Mesothelial cell of epicardium (in vitro differentiated cells): Measurements from ENCODE around the gene ITGA6. TPM values are rescaled to one million over a fixed set of nuclear protein-coding genes. Genes with fewer than 3 reads are reported as not detected.
"Not testable (repeated sequence)": the region's sequence is repeated elsewhere in the genome, so short reads cannot be mapped to it uniquely, and the experiment has no call there.

Experiments used
- DNase-seq, 2 experiments: peaks; one replicate each; pipeline ENCODE4 v3.0.0; 2021; ENCODE audit warnings: low spot score in 2 of 2; ENCODE audit not compliant: unreplicated experiment in 2 of 2
- H3K27ac Mint-ChIP-seq: 2 replicates; pipeline ENCODE4 v1.8.0; 2021; ENCODE audit warnings: mixed read lengths
- H3K27me3 Mint-ChIP-seq: 2 replicates; pipeline ENCODE4 v1.8.0; 2021; ENCODE audit warnings: low read depth, mixed read lengths
- H3K36me3 Mint-ChIP-seq: 2 replicates; pipeline ENCODE4 v1.8.0; 2021; ENCODE audit warnings: mixed read lengths
- H3K4me1 Mint-ChIP-seq: 2 replicates; pipeline ENCODE4 v1.8.0; 2021; ENCODE audit warnings: mixed read lengths
- H3K4me3 Mint-ChIP-seq: 2 replicates; pipeline ENCODE4 v1.8.0; 2021; ENCODE audit warnings: mild to moderate bottlenecking, moderate library complexity, mixed read lengths
- H3K9me3 Mint-ChIP-seq: 2 replicates; pipeline ENCODE4 v1.8.0; 2021; ENCODE audit warnings: mixed read lengths
- total RNA-seq: library from RNA; stranded (reverse); gene quantifications from 3 replicates; pipeline ENCODE4 v1.2.1, GENCODE V29; 2021
- TF ChIP-seq, protein P1 (sequence below): fragments of 200-600 bp; sonication (generic); IDR thresholded peaks from one replicate; pipeline ENCODE4 v1.5.0; 2021; ENCODE audit warnings: antibody characterized with exemption; ENCODE audit not compliant: unreplicated experiment

ITGA6 gene
- total RNA-seq, 1 donor from 2014 or later, result 40.5 TPM

DNA sequence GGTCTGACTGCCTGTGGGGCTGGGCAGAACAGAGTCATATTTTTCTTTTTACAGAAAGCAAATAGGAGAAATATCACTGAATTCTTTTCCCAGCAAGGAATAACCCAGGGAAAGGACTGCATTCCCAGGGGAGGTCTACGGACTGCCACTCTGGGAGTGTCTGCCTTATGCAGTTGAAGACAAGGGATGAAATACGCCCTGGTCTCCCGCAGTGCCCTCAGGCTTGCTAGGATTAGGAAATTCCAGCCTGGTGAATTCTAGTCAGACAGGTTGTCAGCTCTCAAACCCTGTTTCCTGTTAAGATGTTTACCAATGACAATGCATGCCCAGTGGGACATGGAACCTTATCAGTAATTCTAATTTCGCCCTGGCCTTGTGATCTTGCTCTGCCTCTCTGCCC, 98.2 kb downstream of the ITGA6 start:
- no peak overlapping the region for H3K27ac Mint-ChIP-seq
- TF ChIP-seq, protein P1, sequence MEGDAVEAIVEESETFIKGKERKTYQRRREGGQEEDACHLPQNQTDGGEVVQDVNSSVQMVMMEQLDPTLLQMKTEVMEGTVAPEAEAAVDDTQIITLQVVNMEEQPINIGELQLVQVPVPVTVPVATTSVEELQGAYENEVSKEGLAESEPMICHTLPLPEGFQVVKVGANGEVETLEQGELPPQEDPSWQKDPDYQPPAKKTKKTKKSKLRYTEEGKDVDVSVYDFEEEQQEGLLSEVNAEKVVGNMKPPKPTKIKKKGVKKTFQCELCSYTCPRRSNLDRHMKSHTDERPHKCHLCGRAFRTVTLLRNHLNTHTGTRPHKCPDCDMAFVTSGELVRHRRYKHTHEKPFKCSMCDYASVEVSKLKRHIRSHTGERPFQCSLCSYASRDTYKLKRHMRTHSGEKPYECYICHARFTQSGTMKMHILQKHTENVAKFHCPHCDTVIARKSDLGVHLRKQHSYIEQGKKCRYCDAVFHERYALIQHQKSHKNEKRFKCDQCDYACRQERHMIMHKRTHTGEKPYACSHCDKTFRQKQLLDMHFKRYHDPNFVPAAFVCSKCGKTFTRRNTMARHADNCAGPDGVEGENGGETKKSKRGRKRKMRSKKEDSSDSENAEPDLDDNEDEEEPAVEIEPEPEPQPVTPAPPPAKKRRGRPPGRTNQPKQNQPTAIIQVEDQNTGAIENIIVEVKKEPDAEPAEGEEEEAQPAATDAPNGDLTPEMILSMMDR, result no peak
- no peaks in the 10 kb centered on the region for H3K27me3 Mint-ChIP-seq
- DNase-seq, result no peak
- H3K36me3 Mint-ChIP-seq, result peaks cover 3% of the 10 kb centered on the region
- H3K9me3 Mint-ChIP-seq, result peaks cover 45% of the 10 kb centered on the region
- H3K4me3 Mint-ChIP-seq, result no peak overlapping the region
- no peaks in the 10 kb centered on the region for H3K4me1 Mint-ChIP-seq

DNA sequence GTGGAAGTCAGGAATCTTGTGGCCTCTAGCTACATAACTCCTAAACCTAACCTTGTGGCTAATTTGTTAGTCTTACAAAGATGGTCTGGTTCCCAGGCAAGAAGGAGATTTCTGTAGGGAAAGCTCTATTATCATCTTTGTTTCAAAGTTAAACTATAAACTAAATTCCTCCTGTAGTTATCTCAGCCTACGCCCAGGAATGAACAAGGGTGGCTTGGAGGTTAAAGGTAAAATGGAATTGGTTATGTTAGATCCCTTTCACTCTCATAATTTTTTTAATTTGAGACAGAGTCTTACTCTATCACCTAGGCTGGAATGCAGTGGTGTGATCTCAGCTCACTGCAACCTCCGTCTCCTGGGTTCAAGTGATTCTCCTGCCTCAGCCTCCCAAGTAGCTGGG, 103.9 kb downstream of the ITGA6 start:
- Mint-ChIP-seq H3K27ac (no peak overlapping the region), H3K4me1 (no peaks in the 10 kb centered on the region), H3K27me3 (no peaks in the 10 kb centered on the region), H3K9me3 (peaks cover 20% of the 10 kb centered on the region), H3K4me3 (no peak overlapping the region), H3K36me3 (no peaks in the 10 kb centered on the region)
- no peak for DNase-seq
- TF ChIP-seq, protein P1, result no peak

DNA sequence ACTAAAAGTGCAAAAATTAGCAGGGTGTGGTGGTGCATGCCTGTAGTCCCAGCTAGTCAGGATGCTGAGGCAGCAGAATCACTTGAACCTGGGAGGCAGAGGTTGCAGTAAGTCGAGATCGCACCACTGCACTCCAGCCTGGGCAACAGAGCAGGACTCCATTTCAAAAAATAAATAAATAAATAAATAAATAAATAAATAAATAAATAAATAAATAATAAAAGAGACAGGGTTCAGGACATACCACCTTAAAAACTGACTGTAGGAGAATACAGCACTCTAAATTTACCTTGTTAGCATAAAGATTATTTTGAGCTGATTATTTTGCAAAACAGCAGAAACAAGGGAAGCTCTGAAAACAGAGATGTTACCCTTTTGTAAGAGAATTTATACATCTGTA, 105.1 kb downstream of the ITGA6 start:
- not testable (repeated sequence) for H3K36me3 Mint-ChIP-seq, H3K4me3 Mint-ChIP-seq, H3K4me1 Mint-ChIP-seq, H3K27me3 Mint-ChIP-seq, DNase-seq, H3K27ac Mint-ChIP-seq
- H3K9me3 Mint-ChIP-seq, result peaks cover 10% of the 10 kb centered on the region

DNA sequence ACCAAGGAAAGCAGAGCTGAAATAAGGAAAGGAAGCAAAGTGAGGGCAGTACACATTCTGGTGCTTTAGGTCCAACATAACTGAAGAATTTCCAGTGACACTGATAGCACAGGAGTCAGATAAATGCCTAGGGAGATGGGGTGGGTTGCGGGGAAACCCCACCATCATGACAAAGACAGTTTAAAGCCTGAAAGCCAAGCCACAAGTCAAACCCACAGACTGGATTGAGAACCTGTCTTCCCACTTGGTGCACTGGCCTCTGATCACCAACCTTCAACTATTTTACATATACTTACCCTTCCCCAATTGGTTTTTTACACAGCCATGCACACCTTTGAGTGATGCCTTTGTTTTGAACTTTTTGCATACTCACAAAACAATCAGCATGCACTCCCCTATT, 106.3 kb downstream of the ITGA6 start:
- H3K27ac Mint-ChIP-seq, result no peak overlapping the region
- H3K9me3 Mint-ChIP-seq, result peaks cover 10% of the 10 kb centered on the region

DNA sequence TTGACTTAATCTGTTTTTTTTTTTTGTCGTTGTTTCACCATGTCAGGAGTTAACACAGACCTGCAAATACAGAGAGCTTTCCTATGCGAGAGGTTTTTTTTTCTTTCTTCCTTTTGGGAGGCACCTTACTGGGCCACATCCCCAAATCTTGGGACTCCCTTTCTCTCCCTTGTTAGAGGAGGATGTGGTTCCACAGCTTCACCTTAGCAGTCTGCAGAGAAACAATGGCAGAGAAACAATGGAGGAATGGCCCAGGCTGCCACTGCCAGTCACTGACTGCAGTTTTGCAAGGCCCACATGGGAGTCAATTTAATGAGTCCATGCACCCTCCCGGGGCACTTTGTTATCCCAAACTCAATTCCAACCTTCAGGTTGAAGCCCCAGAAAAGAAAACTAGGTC, 107.7 kb downstream of the ITGA6 start:
- Mint-ChIP-seq H3K4me1 (no peaks in the 10 kb centered on the region), H3K9me3 (peaks cover 8% of the 10 kb centered on the region), H3K36me3 (peaks cover 8% of the 10 kb centered on the region), H3K4me3 (no peak overlapping the region), H3K27ac (no peak overlapping the region), H3K27me3 (no peaks in the 10 kb centered on the region)
- DNase-seq, result no peak
- TF ChIP-seq, protein P1, result no peak

More for the DNA sequence above, 106.3 kb downstream of the ITGA6 start:
- Mint-ChIP-seq H3K36me3 (peaks cover 4% of the 10 kb centered on the region), H3K4me3 (no peak overlapping the region), H3K27me3 (no peaks in the 10 kb centered on the region), H3K4me1 (no peaks in the 10 kb centered on the region)
- no peak for DNase-seq
- TF ChIP-seq, protein P1, result no peak

DNA sequence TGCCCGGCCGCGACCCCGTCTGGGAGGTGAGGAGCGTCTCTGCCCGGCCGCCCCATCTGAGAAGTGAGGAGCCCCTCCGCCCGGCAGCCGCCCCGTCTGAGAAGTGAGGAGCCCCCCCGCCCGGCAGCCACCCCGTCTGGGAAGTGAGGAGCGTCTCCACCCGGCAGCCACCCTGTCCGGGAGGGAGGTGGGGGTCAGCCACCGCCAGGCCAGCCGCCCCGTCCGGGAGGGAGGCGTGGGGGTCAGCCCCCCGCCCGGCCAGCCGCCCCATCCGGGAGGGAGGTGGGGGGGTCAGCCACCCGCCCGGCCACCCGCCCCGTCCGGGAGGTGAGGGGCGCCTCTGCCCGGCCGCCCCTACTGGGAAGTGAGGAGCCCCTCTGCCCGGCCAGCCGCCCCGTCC, 110.5 kb downstream of the ITGA6 start:
- H3K27me3 Mint-ChIP-seq, result not testable (repeated sequence)
- H3K9me3 Mint-ChIP-seq, result peaks cover 23% of the 10 kb centered on the region

DNA sequence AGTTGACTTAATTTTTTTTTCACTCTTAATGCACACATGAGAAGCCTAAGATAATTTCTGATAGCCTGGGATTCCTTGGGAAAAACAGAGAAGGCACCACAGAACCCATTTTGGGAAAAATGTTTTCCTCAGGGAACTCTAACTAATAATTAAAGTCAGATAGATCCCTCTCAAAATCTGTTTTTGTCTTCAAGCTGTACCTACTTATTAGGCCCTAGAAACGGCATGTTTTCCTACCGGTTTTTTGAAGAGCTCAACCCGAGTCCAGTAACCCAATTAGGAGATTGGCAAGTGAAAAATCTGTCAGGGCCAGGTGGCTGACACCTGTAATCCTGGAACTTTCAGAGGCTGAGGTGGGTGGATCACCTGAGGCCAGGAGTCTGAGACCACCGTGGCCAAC, 112.4 kb downstream of the ITGA6 start:
- H3K4me1 Mint-ChIP-seq, result no peaks in the 10 kb centered on the region
- H3K9me3 Mint-ChIP-seq, result peaks cover 37% of the 10 kb centered on the region
- H3K27ac Mint-ChIP-seq, result no peak overlapping the region
- H3K27me3 Mint-ChIP-seq, result no peaks in the 10 kb centered on the region
- TF ChIP-seq, protein P1, result no peak
- H3K4me3 Mint-ChIP-seq, result no peak overlapping the region
- H3K36me3 Mint-ChIP-seq, result peaks cover 28% of the 10 kb centered on the region
- DNase-seq, result no peak

More for the DNA sequence above, 110.5 kb downstream of the ITGA6 start:
- not testable (repeated sequence) for H3K4me3 Mint-ChIP-seq, DNase-seq, H3K27ac Mint-ChIP-seq, H3K4me1 Mint-ChIP-seq
- peaks cover 12% of the 10 kb centered on the region for H3K36me3 Mint-ChIP-seq
